ENCODE results near the gene PHLDB3. TPM values are rescaled to one million over a fixed set of nuclear protein-coding genes. Genes with fewer than 3 reads are reported as not detected.

The PHLDB3 gene
- total RNA-seq, 2 experiments from 2014 or later, result 6.0 to 20.6 TPM

- DNase-seq (ENCODE audit: low spot score), result peak; percentile 24
- intact Hi-C loops (cut with micrococcal nuclease; ENCODE audit: unreplicated experiment), result no loop called here
- ChIA-PET CTCF (ENCODE audit: unreplicated experiment) (no interaction called here), POLR2A (no interaction called here)
- Histone ChIP-seq H3K4me2 (ENCODE audit: low read length) (no peak overlapping the region), H3K9me2 (ENCODE audit: insufficient read depth, low read length) (no peaks in the 10 kb centered on the region), H3K4me3 (ENCODE audit: low read depth, low read length, poor library complexity, severe bottlenecking) (no peak overlapping the region), H3K79me2 (ENCODE audit: insufficient read depth, low read depth, low read length) (no peaks in the 10 kb centered on the region), H3K4me1 (ENCODE audit: insufficient read depth, low read length, poor library complexity, severe bottlenecking) (peaks cover 9% of the 10 kb centered on the region), H3K27ac (ENCODE audit: low read depth, low read length, poor library complexity, severe bottlenecking) (no peak overlapping the region), H3K36me3 (ENCODE audit: insufficient read depth, low read length) (no peaks in the 10 kb centered on the region), H4K20me1 (ENCODE audit: insufficient read depth, low read length) (no peaks in the 10 kb centered on the region), H3K9me3 (ENCODE audit: low read length) (no peaks in the 10 kb centered on the region), H2AFZ (ENCODE audit: low read length) (no peak overlapping the region)
- no peak for TF ChIP-seq CTCF (conservative IDR thresholded peaks at IDR 0.05; ENCODE audit: low read length)
- BruUV-seq (replicated peaks), result no TSS peak
These were observed 35.4 kb downstream of the PHLDB3 start for GRCh38 chr19:43469160-43469480.

- BruUV-seq (replicated peaks), result no TSS peak
- CTCF ChIA-PET (ENCODE audit: unreplicated experiment), result no interaction called here
- TF ChIP-seq EZH2phosphoT487 (IDR thresholded peaks at IDR 0.05; ENCODE audit: borderline replicate concordance, low read depth, low read length) (no peak), CTCF (conservative IDR thresholded peaks at IDR 0.05; ENCODE audit: low read length) (no peak)
- peaks cover 13% of the 10 kb centered on the region for H3K4me1 ChIP-seq (ENCODE audit: insufficient read depth, low read length, poor library complexity, severe bottlenecking)
- no peaks in the 10 kb centered on the region for H3K36me3 ChIP-seq (ENCODE audit: insufficient read depth, low read length)
- no peaks in the 10 kb centered on the region for H4K20me1 ChIP-seq (ENCODE audit: insufficient read depth, low read length)
- no peak overlapping the region for H3K4me3 ChIP-seq (ENCODE audit: low read depth, low read length, poor library complexity, severe bottlenecking)
- no peak overlapping the region for H2AFZ ChIP-seq (ENCODE audit: low read length)
- DNase-seq (ENCODE audit: low spot score), result no peak
- H3K4me2 ChIP-seq (ENCODE audit: low read length), result no peak overlapping the region
- H3K27ac ChIP-seq (ENCODE audit: low read depth, low read length, poor library complexity, severe bottlenecking), result no peak overlapping the region
- POLR2A ChIA-PET, result no interaction called here
- intact Hi-C loops (cut with micrococcal nuclease; ENCODE audit: unreplicated experiment), result no loop called here
- no peaks in the 10 kb centered on the region for H3K9me3 ChIP-seq (ENCODE audit: low read length)
- no peaks in the 10 kb centered on the region for H3K9me2 ChIP-seq (ENCODE audit: insufficient read depth, low read length)
- no peaks in the 10 kb centered on the region for H3K79me2 ChIP-seq (ENCODE audit: insufficient read depth, low read depth, low read length)
These were observed 36.0 kb downstream of the PHLDB3 start for GRCh38 chr19:43468354-43469159.

- ChIA-PET POLR2A (no interaction called here), CTCF (ENCODE audit: unreplicated experiment) (no interaction called here)
- no peak overlapping the region for H2AFZ ChIP-seq (ENCODE audit: low read length)
These were observed 36.8 kb downstream of the PHLDB3 start for GRCh38 chr19:43467730-43468129.

More at GRCh38 chr19:43467730-43468129, 36.8 kb downstream of the PHLDB3 start:
- Histone ChIP-seq H3K9me2 (ENCODE audit: insufficient read depth, low read length) (no peaks in the 10 kb centered on the region), H4K20me1 (ENCODE audit: insufficient read depth, low read length) (no peaks in the 10 kb centered on the region), H3K36me3 (ENCODE audit: insufficient read depth, low read length) (no peaks in the 10 kb centered on the region), H3K9me3 (ENCODE audit: low read length) (no peaks in the 10 kb centered on the region), H3K4me3 (ENCODE audit: low read depth, low read length, poor library complexity, severe bottlenecking) (no peak overlapping the region), H3K4me2 (ENCODE audit: low read length) (no peak overlapping the region), H3K4me1 (ENCODE audit: insufficient read depth, low read length, poor library complexity, severe bottlenecking) (peaks cover 13% of the 10 kb centered on the region), H3K27ac (ENCODE audit: low read depth, low read length, poor library complexity, severe bottlenecking) (no peak overlapping the region), H3K79me2 (ENCODE audit: insufficient read depth, low read depth, low read length) (no peaks in the 10 kb centered on the region)
- intact Hi-C loops (cut with micrococcal nuclease; ENCODE audit: unreplicated experiment), result no loop called here
- TF ChIP-seq CTCF (conservative IDR thresholded peaks at IDR 0.05; ENCODE audit: low read length), result no peak
- TF ChIP-seq EZH2phosphoT487 (IDR thresholded peaks at IDR 0.05; ENCODE audit: borderline replicate concordance, low read depth, low read length), result no peak
- BruUV-seq (replicated peaks), result no TSS peak
- no peak for DNase-seq (ENCODE audit: low spot score)

All from OCI-LY7 (cell line).